Skeletal muscle satellite cell (primary cell): ENCODE data around the gene RBM15.

Experiments used
- H3K27me3 ChIP-seq: 2 replicates; pipeline ENCODE4 v1.7.0; 2013; ENCODE audit warnings: low read length; ENCODE audit not compliant: control insufficient read depth, insufficient read depth
- H3K36me3 ChIP-seq: 2 replicates; pipeline ENCODE4 v1.7.0; 2013; ENCODE audit warnings: mild to moderate bottlenecking, control low read depth, low read length; ENCODE audit not compliant: insufficient read depth
- H3K4me1 ChIP-seq: 2 replicates; pipeline ENCODE4 v1.7.0; 2013; ENCODE audit warnings: low read length; ENCODE audit not compliant: control insufficient read depth, insufficient read depth
- H3K4me2 ChIP-seq: 2 replicates; pipeline ENCODE4 v1.7.0; 2013; ENCODE audit warnings: mild to moderate bottlenecking, low read length
- H3K4me3 ChIP-seq: 2 replicates; pipeline ENCODE4 v1.7.0; 2013; ENCODE audit warnings: low read length
- H3K9ac ChIP-seq: 2 replicates; pipeline ENCODE4 v1.7.0; 2013; ENCODE audit warnings: mild to moderate bottlenecking, low read depth, low read length, moderate library complexity
- H3K9me3 ChIP-seq: replicated peaks from 2 replicates; pipeline ENCODE4 v1.7.0; 2013; ENCODE audit warnings: mild to moderate bottlenecking, control low read depth, low read length

The RBM15 gene

GRCh38 chr1:110341872-110342331, 2.7 kb downstream of the RBM15 start:
- peaks cover 40% of the 10 kb centered on the region for H3K36me3 ChIP-seq
- peak overlapping the region; percentile 31 for H3K9ac ChIP-seq
- H3K4me2 ChIP-seq = peak overlapping the region; percentile 95
- peaks cover 48% of the 10 kb centered on the region for H3K4me1 ChIP-seq
- no peaks in the 10 kb centered on the region for H3K27me3 ChIP-seq
- no peaks in the 10 kb centered on the region for H3K9me3 ChIP-seq
- H3K4me3 ChIP-seq = peak overlapping the region; percentile 92

GRCh38 chr1:110343249-110343648, 4.1 kb downstream of the RBM15 start:
- Histone ChIP-seq H3K4me2 (peak overlapping the region; percentile 95), H3K27me3 (no peaks in the 10 kb centered on the region), H3K4me3 (no peak overlapping the region), H3K4me1 (peaks cover 53% of the 10 kb centered on the region), H3K36me3 (peaks cover 49% of the 10 kb centered on the region), H3K9me3 (no peaks in the 10 kb centered on the region), H3K9ac (no peak overlapping the region)

GRCh38 chr1:110344152-110344551, 5.0 kb downstream of the RBM15 start:
- Histone ChIP-seq H3K9me3 (no peaks in the 10 kb centered on the region), H3K36me3 (peaks cover 49% of the 10 kb centered on the region), H3K4me3 (no peak overlapping the region), H3K9ac (no peak overlapping the region), H3K27me3 (no peaks in the 10 kb centered on the region), H3K4me2 (peak overlapping the region; percentile 95), H3K4me1 (peaks cover 62% of the 10 kb centered on the region)

- Histone ChIP-seq H3K9ac (no peak overlapping the region), H3K4me1 (peaks cover 61% of the 10 kb centered on the region), H3K4me3 (no peak overlapping the region), H3K4me2 (no peak overlapping the region), H3K36me3 (peaks cover 54% of the 10 kb centered on the region), H3K27me3 (no peaks in the 10 kb centered on the region), H3K9me3 (no peaks in the 10 kb centered on the region)
Measured at GRCh38 chr1:110345480-110345879, 6.3 kb downstream of the RBM15 start.

GRCh38 chr1:110346690-110347089, 7.5 kb downstream of the RBM15 start:
- H3K9me3 ChIP-seq = no peaks in the 10 kb centered on the region
- H3K4me1 ChIP-seq = peaks cover 48% of the 10 kb centered on the region
- H3K9ac ChIP-seq = no peak overlapping the region
- peak overlapping the region; percentile 40 for H3K4me2 ChIP-seq
- no peaks in the 10 kb centered on the region for H3K27me3 ChIP-seq
- H3K4me3 ChIP-seq = no peak overlapping the region
- H3K36me3 ChIP-seq = peaks cover 45% of the 10 kb centered on the region

- Histone ChIP-seq H3K4me3 (no peak overlapping the region), H3K4me1 (peaks cover 43% of the 10 kb centered on the region), H3K9ac (no peak overlapping the region), H3K4me2 (peak overlapping the region; percentile 40), H3K36me3 (peaks cover 40% of the 10 kb centered on the region), H3K27me3 (no peaks in the 10 kb centered on the region), H3K9me3 (no peaks in the 10 kb centered on the region)
Measured at GRCh38 chr1:110347182-110347893, 8.2 kb downstream of the RBM15 start.

GRCh38 chr1:110348050-110348449, 8.9 kb downstream of the RBM15 start:
- Histone ChIP-seq H3K4me2 (peak overlapping the region; percentile 40), H3K9ac (peak overlapping the region; percentile 41), H3K4me1 (peaks cover 38% of the 10 kb centered on the region), H3K4me3 (no peak overlapping the region), H3K27me3 (no peaks in the 10 kb centered on the region), H3K36me3 (peaks cover 35% of the 10 kb centered on the region), H3K9me3 (no peaks in the 10 kb centered on the region)

GRCh38 chr1:110348771-110349170, 9.6 kb downstream of the RBM15 start:
- Histone ChIP-seq H3K9ac (peak overlapping the region; percentile 41), H3K4me2 (peak overlapping the region; percentile 40), H3K36me3 (peaks cover 29% of the 10 kb centered on the region), H3K9me3 (no peaks in the 10 kb centered on the region), H3K27me3 (no peaks in the 10 kb centered on the region), H3K4me1 (peaks cover 31% of the 10 kb centered on the region), H3K4me3 (no peak overlapping the region)

- H3K4me3 ChIP-seq = no peak overlapping the region
- H3K36me3 ChIP-seq = peaks cover 23% of the 10 kb centered on the region
- no peak overlapping the region for H3K4me2 ChIP-seq
- H3K9me3 ChIP-seq = no peaks in the 10 kb centered on the region
- peaks cover 26% of the 10 kb centered on the region for H3K4me1 ChIP-seq
- no peaks in the 10 kb centered on the region for H3K27me3 ChIP-seq
- H3K9ac ChIP-seq = no peak overlapping the region
Measured at GRCh38 chr1:110350360-110350759, 11.2 kb downstream of the RBM15 start.

GRCh38 chr1:110355321-110355720, 16.1 kb downstream of the RBM15 start:
- Histone ChIP-seq H3K9ac (no peak overlapping the region), H3K27me3 (no peaks in the 10 kb centered on the region), H3K4me2 (no peak overlapping the region), H3K36me3 (peaks cover 3% of the 10 kb centered on the region), H3K4me1 (no peaks in the 10 kb centered on the region), H3K4me3 (no peak overlapping the region), H3K9me3 (no peaks in the 10 kb centered on the region)

- no peaks in the 10 kb centered on the region for H3K4me1 ChIP-seq
- no peak overlapping the region for H3K9ac ChIP-seq
- H3K9me3 ChIP-seq = no peaks in the 10 kb centered on the region
- H3K36me3 ChIP-seq = no peaks in the 10 kb centered on the region
- no peak overlapping the region for H3K4me3 ChIP-seq
- H3K27me3 ChIP-seq = no peaks in the 10 kb centered on the region
- H3K4me2 ChIP-seq = no peak overlapping the region
Measured at GRCh38 chr1:110356379-110356778, 17.2 kb downstream of the RBM15 start.

GRCh38 chr1:110360431-110360830, 21.3 kb downstream of the RBM15 start:
- H3K4me1 ChIP-seq = no peaks in the 10 kb centered on the region
- no peak overlapping the region for H3K4me3 ChIP-seq
- no peak overlapping the region for H3K4me2 ChIP-seq
- no peaks in the 10 kb centered on the region for H3K9me3 ChIP-seq
- H3K9ac ChIP-seq = no peak overlapping the region
- H3K36me3 ChIP-seq = peaks cover 8% of the 10 kb centered on the region
- no peaks in the 10 kb centered on the region for H3K27me3 ChIP-seq
